Tibial nerve (tissue), 4 donors: ENCODE data around the gene TMEM132E. TPM values are rescaled to one million over a fixed set of nuclear protein-coding genes. Genes with fewer than 3 reads are reported as not detected.

Source experiments
- DNase-seq, 2 donors: peaks; one replicate each; pipeline ENCODE4 v3.0.0-alpha.2; 2019; ENCODE audit warnings: low spot score in 2 of 2
- H3K27ac ChIP-seq, 4 donors: fragments of 200-600 bp; sonication (generic) in 3 of 4; one replicate each; pipeline ENCODE4 v1.5.1; 2017 to 2019; ENCODE audit warnings: mild to moderate bottlenecking in 1 of 4
- H3K27me3 ChIP-seq, 2 donors: fragments of 200-600 bp; sonication (generic) in 1 of 2; one replicate each; pipeline versions ENCODE4 v1.5.1 to v1.6.0; 2017 to 2019
- H3K36me3 ChIP-seq, 3 donors: fragments of 200-600 bp; sonication (generic); one replicate each; pipeline ENCODE4 v1.5.1; 2018 to 2019
- H3K4me1 ChIP-seq, 4 donors: fragments of 200-600 bp; sonication (generic) in 3 of 4; one replicate each; pipeline ENCODE4 v1.5.1; 2017 to 2019
- H3K4me3 ChIP-seq, 4 donors: fragments of 200-600 bp; sonication (generic) in 3 of 4; one replicate each; pipeline ENCODE4 v1.5.1; 2017 to 2019; ENCODE audit warnings: mild to moderate bottlenecking in 1 of 4, moderate library complexity in 1 of 4
- H3K9me3 ChIP-seq, 4 donors: fragments of 200-600 bp; sonication (generic) in 3 of 4; one replicate each; pipeline ENCODE4 v1.5.1; 2017 to 2019
- EP300 ChIP-seq, 2 donors: sonication (generic); formaldehyde crosslinking; IDR thresholded peaks; one replicate each; pipeline ENCODE4 v1.6.1; 2017; ENCODE audit warnings: antibody characterized with exemption in 2 of 2, mild to moderate bottlenecking in 1 of 2
- POLR2A ChIP-seq, 2 donors: fragments of 450-650 bp; IDR thresholded peaks; one replicate each; pipeline ENCODE4 v1.6.1; 2017; ENCODE audit warnings: antibody characterized with exemption in 2 of 2, mild to moderate bottlenecking in 2 of 2, moderate library complexity in 2 of 2
- WGBS, 2 donors: methylation state at CpG; one replicate each; pipeline ENCODE4 v1.1.5; 2018; 5-methylcytosine and 5-hydroxymethylcytosine counted together
- total RNA-seq, 4 donors: library from RNA; depleted of rRNA; stranded (reverse); fragments of >200 nt; gene quantifications; one replicate each; pipeline ENCODE4 v1.1.0, GENCODE V29; 2016
- TF ChIP-seq, protein P1 (sequence below), 5 experiments: fragments of 200-600 bp in 3 of 5; fragments of 450-650 bp in 2 of 5; sonication (generic) in 3 of 5; IDR thresholded peaks; one replicate each; pipeline ENCODE4 v1.5.1; 2016 to 2019; ENCODE audit warnings: antibody characterized with exemption in 5 of 5, mild to moderate bottlenecking in 3 of 5, moderate library complexity in 2 of 5

TMEM132E gene
- total RNA-seq, 4 donors from 2014 or later: 0.42 to 0.59 TPM; not detected in 2

- peak overlapping the region; percentile 16 to 47 (median 32) for H3K4me3 ChIP-seq
- H3K36me3 ChIP-seq: no peaks in the 10 kb centered on the region
- H3K9me3 ChIP-seq: no peaks in the 10 kb centered on the region
- 4 to 27% methylated on average over 15 to 55 of the region's 73 CpGs for WGBS, 2 donors
- H3K27ac ChIP-seq: no peak overlapping the region
- H3K27me3 ChIP-seq: peaks cover 0 to 29% of the 10 kb centered on the region in 2 donors
- no peak for TF ChIP-seq EP300 (IDR thresholded peaks at IDR 0.05)
- TF ChIP-seq, protein P1, sequence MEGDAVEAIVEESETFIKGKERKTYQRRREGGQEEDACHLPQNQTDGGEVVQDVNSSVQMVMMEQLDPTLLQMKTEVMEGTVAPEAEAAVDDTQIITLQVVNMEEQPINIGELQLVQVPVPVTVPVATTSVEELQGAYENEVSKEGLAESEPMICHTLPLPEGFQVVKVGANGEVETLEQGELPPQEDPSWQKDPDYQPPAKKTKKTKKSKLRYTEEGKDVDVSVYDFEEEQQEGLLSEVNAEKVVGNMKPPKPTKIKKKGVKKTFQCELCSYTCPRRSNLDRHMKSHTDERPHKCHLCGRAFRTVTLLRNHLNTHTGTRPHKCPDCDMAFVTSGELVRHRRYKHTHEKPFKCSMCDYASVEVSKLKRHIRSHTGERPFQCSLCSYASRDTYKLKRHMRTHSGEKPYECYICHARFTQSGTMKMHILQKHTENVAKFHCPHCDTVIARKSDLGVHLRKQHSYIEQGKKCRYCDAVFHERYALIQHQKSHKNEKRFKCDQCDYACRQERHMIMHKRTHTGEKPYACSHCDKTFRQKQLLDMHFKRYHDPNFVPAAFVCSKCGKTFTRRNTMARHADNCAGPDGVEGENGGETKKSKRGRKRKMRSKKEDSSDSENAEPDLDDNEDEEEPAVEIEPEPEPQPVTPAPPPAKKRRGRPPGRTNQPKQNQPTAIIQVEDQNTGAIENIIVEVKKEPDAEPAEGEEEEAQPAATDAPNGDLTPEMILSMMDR (IDR thresholded peaks at IDR 0.05): peak; percentile 77 to 85 (median 82)
- peak; percentile 40 to 67 for DNase-seq
- peaks cover 0 to 13% (median 6%) of the 10 kb centered on the region in 4 donors for H3K4me1 ChIP-seq
These were observed 58.5 kb downstream of the TMEM132E start for GRCh38 chr17:34637548-34638525.

DNA sequence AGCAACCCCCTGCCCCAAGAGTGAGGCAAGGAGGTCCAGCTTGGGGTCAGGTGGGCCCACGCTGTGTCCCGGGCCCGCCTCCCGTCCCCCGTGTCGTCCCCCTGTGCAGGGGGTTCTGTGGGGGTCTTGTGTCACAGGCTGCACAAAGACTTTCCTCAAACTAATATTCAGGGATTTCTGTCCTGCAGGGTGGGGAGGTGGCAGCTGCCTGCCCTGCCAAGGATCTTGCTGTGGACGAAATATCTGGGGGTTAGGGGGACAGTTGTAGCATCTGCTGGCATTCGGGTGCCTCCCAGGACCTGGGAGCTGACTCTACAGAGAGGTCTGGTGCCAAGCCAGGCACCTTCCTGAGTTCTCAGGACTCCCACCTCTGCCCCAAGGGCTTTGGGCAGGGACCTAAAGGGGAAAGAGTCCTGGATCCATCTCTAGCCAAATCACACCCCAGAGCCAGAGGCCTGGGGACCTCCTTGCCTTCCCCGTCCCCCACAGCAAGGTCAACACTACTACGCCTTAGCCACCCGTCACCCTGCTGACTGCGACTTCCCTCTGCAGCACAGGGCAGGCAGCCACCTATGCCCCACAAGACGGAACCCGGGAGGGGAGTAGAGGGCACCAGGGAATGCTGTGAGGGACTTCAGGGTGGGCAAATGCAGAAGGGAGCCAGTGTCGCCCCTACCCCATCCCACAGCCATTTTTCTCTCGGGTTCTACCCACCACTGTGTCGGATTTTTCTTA, 59.3 kb downstream of the TMEM132E start:
- Histone ChIP-seq H3K27ac (no peak overlapping the region), H3K27me3 (peaks cover 0 to 29% of the 10 kb centered on the region in 2 donors), H3K4me3 (no peak overlapping the region), H3K4me1 (peaks cover 0 to 13% (median 6%) of the 10 kb centered on the region in 4 donors), H3K9me3 (no peaks in the 10 kb centered on the region), H3K36me3 (no peaks in the 10 kb centered on the region)
- no peak for DNase-seq
- 56 to 58% methylated on average over 14 to 17 of the region's 17 CpGs for WGBS, 2 donors
- no peak for TF ChIP-seq EP300 (IDR thresholded peaks at IDR 0.05)
- TF ChIP-seq, protein P1 (IDR thresholded peaks at IDR 0.05): no peak
- no peak for TF ChIP-seq POLR2A (IDR thresholded peaks at IDR 0.05)

- H3K27me3 ChIP-seq: peaks cover 0 to 29% of the 10 kb centered on the region in 2 donors
- WGBS, 2 donors: 72 to 88% methylated on average over 6 of the region's 6 CpGs
These were observed 60.5 kb downstream of the TMEM132E start for GRCh38 chr17:34639706-34640425.

GRCh38 chr17:34641368-34641767, 62.0 kb downstream of the TMEM132E start:
- TF ChIP-seq EP300 (IDR thresholded peaks at IDR 0.05) (no peak), POLR2A (IDR thresholded peaks at IDR 0.05) (no peak)
- TF ChIP-seq, protein P1 (IDR thresholded peaks at IDR 0.05): no peak
- DNase-seq: no peak
- Histone ChIP-seq H3K9me3 (no peaks in the 10 kb centered on the region), H3K27me3 (peaks cover 0 to 25% of the 10 kb centered on the region in 2 donors), H3K4me1 (peaks cover 0 to 20% (median 6%) of the 10 kb centered on the region in 4 donors), H3K36me3 (no peaks in the 10 kb centered on the region), H3K27ac (no peak overlapping the region), H3K4me3 (no peak overlapping the region)
- 70 to 80% methylated on average over 7 of the region's 7 CpGs for WGBS, 2 donors

More at GRCh38 chr17:34639706-34640425, 60.5 kb downstream of the TMEM132E start:
- H3K36me3 ChIP-seq: no peaks in the 10 kb centered on the region
- TF ChIP-seq POLR2A (IDR thresholded peaks at IDR 0.05) (no peak), EP300 (IDR thresholded peaks at IDR 0.05) (no peak)
- TF ChIP-seq, protein P1 (IDR thresholded peaks at IDR 0.05): no peak
- no peak overlapping the region for H3K27ac ChIP-seq
- no peaks in the 10 kb centered on the region for H3K9me3 ChIP-seq
- DNase-seq: no peak
- no peak overlapping the region for H3K4me3 ChIP-seq
- peaks cover 0 to 13% (median 6%) of the 10 kb centered on the region in 4 donors for H3K4me1 ChIP-seq
